HCT116 (cell line): ENCODE data around the gene KRT81.
"Not testable (repeated sequence)": the region's sequence is repeated elsewhere in the genome, so short reads cannot be mapped to it uniquely, and the experiment has no call there.

Experiments used
- ATF3 ChIP-seq: IDR thresholded peaks from 2 replicates; pipeline ENCODE4 v1.6.1; 2012
- CEBPB ChIP-seq: IDR thresholded peaks from 2 replicates; pipeline ENCODE4 v1.6.1; 2012; ENCODE audit warnings: low read depth
- CTCF ChIP-seq, 3 experiments: fragments of 200-600 bp in 1 of 3; sonication (generic) in 1 of 3; IDR thresholded peaks in 2 of 3; conservative IDR thresholded peaks in 1 of 3; 2 replicates each; pipeline ENCODE4 v1.5.1; 2012 to 2017; ENCODE audit warnings: low read depth in 2 of 3, low read length in 2 of 3, antibody characterized with exemption in 1 of 3, borderline replicate concordance in 1 of 3, control low read depth in 1 of 3, mild to moderate bottlenecking in 1 of 3, mixed read lengths in 1 of 3, mixed run types in 1 of 3, moderate library complexity in 1 of 3; ENCODE audit not compliant: insufficient read depth in 1 of 3
- EZH2 ChIP-seq: fragments of 200-600 bp; sonication (generic); IDR thresholded peaks from 2 replicates; pipeline ENCODE4 v1.6.1; 2017; ENCODE audit warnings: antibody characterized with exemption, mixed run types
- EZH2phosphoT487 ChIP-seq: fragments of 200-600 bp; IDR thresholded peaks from 2 replicates; pipeline ENCODE4 v1.6.1; 2018; ENCODE audit warnings: antibody characterized with exemption, borderline replicate concordance
- JUND ChIP-seq: IDR thresholded peaks from 2 replicates; pipeline ENCODE4 v1.6.1; 2012
- MAX ChIP-seq: IDR thresholded peaks from 2 replicates; pipeline ENCODE4 v1.6.1; 2012
- POLR2A ChIP-seq: IDR thresholded peaks from 2 replicates; pipeline ENCODE4 v1.7.0; 2011; ENCODE audit warnings: borderline replicate concordance; ENCODE audit not compliant: insufficient read depth, insufficient read length; ENCODE audit errors: extremely low read depth
- POLR2AphosphoS5 ChIP-seq: IDR thresholded peaks from 2 replicates; pipeline ENCODE4 v1.6.1; 2011; ENCODE audit warnings: mild to moderate bottlenecking, low read depth, low read length, moderate library complexity
- SP1 ChIP-seq: IDR thresholded peaks from 2 replicates; pipeline ENCODE4 v1.6.1; 2012; ENCODE audit warnings: low read depth
- YY1 ChIP-seq: IDR thresholded peaks from 2 replicates; pipeline ENCODE4 v1.6.1; 2011; ENCODE audit warnings: low read length, low read depth, moderate library complexity, mild to moderate bottlenecking; ENCODE audit not compliant: insufficient replicate concordance; ENCODE audit errors: extremely low read depth
- ZBTB33 ChIP-seq: IDR thresholded peaks from 2 replicates; pipeline ENCODE4 v1.6.1; 2011; ENCODE audit warnings: mild to moderate bottlenecking, low read length, moderate library complexity; ENCODE audit not compliant: insufficient replicate concordance; ENCODE audit errors: extremely low read depth
- ZNF274 ChIP-seq: fragments of 200-500 bp; sonication (Bioruptor generic); IDR thresholded peaks from 2 replicates; pipeline ENCODE4 v1.6.1; 2014; ENCODE audit warnings: mild to moderate bottlenecking, low read depth, low read length, inconsistent platforms

GRCh38 chr12:52252175-52252615 is 39.1 kb downstream of the KRT81 start:
- TF ChIP-seq CTCF (IDR thresholded peaks at IDR 0.05 in 2 of 3, conservative IDR thresholded peaks at IDR 0.05 in 1 of 3; ENCODE audit: borderline replicate concordance in 1 of 3, insufficient read depth in 1 of 3, low read depth in 2 of 3, low read length in 2 of 3) = peak in 2 of 3 experiments; percentile 50 to 58; a peak in 4 of 6 replicates
- not testable (repeated sequence) for TF ChIP-seq JUND, YY1, POLR2AphosphoS5, ZNF274, EZH2, ATF3, MAX, SP1, POLR2A, CEBPB, ZBTB33, EZH2phosphoT487
